GM19035 (cell line): ENCODE measurements around the gene CEACAM4.
"Not testable (repeated sequence)": the region's sequence is repeated elsewhere in the genome, so short reads cannot be mapped to it uniquely, and the experiment has no call there.

ENCODE experiments used
- ATAC-seq: cut with Tn5 transposase; IDR thresholded peaks from one replicate; pipeline ENCODE4 v1.9.1; 2021; ENCODE audit not compliant: unreplicated experiment

The CEACAM4 gene

GRCh38 chr19:41626877-41627276 is at the start of gene CEACAM4:
CEACAM4 (minus strand) TSS chr19:41627074; CDS start chr19:41626963, 111 bp downstream.
- ATAC-seq = no peak

DNA sequence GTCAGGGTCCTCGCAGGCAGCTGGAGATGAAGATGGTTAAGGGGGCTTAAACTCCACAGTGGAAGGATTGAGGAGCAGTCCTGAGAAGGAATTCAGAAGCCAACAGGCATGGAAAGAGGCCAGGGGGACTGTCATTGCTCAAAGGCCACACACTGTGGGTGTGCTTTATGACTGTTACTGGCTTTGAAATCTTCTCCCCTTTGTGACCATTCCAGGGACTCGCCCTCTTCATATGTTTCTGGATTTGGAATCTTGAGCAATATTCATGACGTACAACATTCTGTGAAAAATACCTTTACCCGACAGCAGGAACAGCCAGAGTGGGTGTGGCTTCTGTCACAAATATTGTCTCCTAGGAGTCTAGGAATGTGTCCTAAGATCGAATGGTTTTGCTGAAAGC is 44.6 kb upstream of the CEACAM4 start:
- ATAC-seq = no peak

DNA sequence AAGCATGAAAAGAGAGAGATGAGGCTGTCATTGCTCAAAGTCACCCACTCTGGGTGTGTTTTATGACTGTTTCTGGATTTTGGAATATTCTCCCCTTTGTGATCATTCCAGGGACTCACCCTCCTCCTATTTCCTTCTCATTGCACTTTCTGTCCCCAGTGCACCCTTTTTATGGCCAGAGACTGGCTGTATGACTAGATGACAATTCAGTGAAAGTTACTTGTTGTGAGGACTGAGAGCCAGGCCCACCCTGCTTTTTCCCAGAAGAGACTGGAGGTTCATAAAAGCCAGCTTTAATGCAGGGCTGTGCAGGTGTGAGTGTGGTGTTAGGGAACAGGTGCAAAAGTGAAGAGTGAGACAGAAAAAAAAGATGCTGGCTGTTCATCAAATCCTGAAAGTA is 43.9 kb upstream of the CEACAM4 start:
- ATAC-seq = no peak

DNA sequence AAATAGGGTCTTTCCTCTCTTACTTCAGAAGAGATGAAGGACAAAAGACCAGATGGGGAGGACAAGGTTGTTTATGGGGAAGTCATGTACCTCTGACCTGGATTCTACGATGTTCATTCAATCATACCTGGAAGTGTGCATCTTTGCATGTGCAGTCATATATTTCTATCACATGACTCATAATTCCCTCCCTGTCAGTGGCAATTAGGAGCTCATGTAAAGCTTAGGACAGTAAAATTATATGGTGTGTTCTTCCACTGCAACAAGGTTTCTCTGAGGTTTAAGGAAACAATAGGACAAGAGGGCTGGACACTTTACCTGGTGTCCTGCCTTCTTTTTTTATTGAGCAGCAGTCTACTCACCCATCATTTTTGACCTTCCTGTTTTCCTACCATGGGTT is 41.4 kb upstream of the CEACAM4 start:
- ATAC-seq = no peak

- ATAC-seq = no peak
Measured at GRCh38 chr19:41666075-41666474, 39.2 kb upstream of the CEACAM4 start.

GRCh38 chr19:41657157-41657556 is 30.3 kb upstream of the CEACAM4 start:
- ATAC-seq = no peak

DNA sequence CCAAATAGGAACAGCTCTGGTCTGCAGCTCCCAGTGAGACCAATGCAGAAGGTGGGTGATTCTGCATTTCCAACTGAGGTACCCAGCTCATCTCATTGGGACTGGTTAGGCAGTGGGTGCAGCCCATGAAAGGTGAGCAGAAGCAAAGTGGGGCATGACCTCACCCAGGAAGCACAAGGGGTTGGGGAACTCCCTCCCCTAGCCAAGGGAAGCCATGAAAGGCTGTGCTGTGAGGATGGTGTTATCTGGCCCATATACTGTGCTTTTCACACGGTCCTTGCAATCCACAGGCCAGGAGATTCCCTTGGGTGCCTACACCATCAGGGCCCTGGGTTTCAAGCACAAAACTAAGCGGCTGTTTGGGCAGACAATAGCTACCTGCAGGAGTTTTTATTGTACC is 29.9 kb upstream of the CEACAM4 start:
- not testable (repeated sequence) for ATAC-seq

- ATAC-seq = no peak
Measured at GRCh38 chr19:41652250-41652649, 25.4 kb upstream of the CEACAM4 start.

DNA sequence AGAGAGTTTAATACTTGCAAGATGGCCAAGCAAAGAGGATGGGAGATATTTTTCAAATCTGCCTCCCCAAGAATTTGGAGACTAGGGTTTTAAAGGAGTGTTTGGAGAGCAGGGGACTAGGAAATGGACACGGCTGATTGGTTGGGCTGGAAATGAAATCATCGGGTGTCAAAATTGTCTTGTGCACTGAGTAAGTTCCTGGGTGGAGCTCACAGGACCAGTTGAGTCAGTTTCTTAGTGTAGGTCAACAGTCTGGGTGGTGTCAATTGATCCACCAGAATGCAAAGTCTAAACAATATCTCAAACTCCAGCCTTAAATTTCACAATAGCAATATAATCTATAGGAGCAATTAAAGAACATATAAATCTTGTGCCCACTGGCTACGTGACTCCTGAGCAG is 23.0 kb upstream of the CEACAM4 start:
- no peak for ATAC-seq

GRCh38 chr19:41646589-41647204 is 19.8 kb upstream of the CEACAM4 start:
- ATAC-seq = no peak

DNA sequence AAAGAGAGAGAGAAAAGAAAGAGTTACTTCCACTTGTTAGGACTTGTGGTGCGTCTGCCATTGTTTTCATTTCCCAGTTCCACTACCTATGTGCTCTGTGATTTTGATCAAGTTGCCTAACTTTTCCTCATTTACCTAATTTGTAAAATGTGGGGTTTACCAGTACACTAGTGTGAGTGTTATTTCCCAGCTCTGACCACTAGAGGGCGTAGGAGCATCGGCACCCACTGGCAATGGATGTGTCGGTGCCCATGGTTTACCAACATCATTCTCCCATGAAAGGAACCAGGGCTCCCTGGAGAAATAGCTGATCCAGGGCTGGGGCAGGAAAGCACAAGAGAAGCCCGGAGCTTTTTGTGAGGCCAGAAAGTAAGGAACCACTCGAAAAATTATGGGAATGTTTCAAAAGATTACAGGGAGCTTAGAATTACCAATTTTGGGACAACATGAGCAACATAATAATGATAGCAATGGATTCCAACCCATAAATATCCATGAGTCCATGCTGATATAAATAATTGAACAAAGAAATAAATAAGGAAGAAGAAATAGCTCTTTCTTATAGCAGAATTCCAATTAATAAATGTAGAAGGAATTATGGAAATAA is 15.1 kb upstream of the CEACAM4 start:
- no peak for ATAC-seq

GRCh38 chr19:41638641-41639081 is 11.8 kb upstream of the CEACAM4 start:
- ATAC-seq = no peak

- no peak for ATAC-seq
Measured at GRCh38 chr19:41637484-41637883, 10.6 kb upstream of the CEACAM4 start.

- no peak for ATAC-seq
Measured at GRCh38 chr19:41627966-41628675, 1.2 kb upstream of the CEACAM4 start.

DNA sequence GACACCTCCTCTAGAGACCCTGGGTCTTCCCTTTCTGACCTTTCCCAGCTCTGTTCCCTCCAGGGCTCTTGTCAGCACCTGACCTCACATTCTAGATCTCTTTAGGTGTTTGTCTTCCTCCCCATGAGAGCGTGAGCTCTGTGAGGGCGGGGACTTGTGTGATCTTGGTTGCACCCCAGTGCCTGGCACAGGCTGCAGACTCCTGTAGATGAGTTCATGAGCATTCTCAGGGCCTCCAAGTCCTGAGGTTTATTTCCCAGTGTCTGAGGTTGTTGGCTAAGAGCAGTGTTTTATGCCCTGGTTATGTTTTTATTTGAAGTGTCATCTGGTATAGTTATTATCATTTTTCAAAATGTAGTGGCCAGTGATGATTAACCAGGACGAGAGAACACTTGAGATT is 596 bp downstream of the CEACAM4 start:
- ATAC-seq = no peak

- ATAC-seq = no peak
Measured at GRCh38 chr19:41624937-41625336, 1.9 kb downstream of the CEACAM4 start.

GRCh38 chr19:41624515-41624914 is 2.4 kb downstream of the CEACAM4 start:
- no peak for ATAC-seq

GRCh38 chr19:41623360-41623759 is 3.5 kb downstream of the CEACAM4 start:
- no peak for ATAC-seq

- no peak for ATAC-seq
Measured at GRCh38 chr19:41621654-41622053, 5.2 kb downstream of the CEACAM4 start.

- ATAC-seq = no peak
Measured at GRCh38 chr19:41621226-41621625, 5.6 kb downstream of the CEACAM4 start.

DNA sequence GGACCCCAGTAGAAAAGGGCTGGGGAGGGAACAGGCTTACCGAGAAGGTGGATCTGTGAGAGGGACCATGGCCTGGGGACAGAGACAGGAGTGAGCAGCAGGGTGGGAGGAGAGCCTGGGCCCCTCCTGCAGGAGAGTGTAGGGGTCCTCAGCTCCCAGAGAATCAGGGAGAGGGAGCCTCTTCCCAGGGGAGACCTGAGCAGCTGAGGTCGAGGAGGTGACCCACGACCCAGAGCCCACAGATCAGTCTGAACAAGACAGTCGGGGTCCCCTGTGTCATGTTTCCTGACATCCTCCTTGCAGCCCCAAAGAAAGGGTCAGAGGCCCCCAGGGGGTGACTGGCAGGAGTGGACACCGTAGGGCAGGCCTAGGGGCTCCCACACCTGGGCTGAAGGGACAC is 6.7 kb downstream of the CEACAM4 start:
- no peak for ATAC-seq

GRCh38 chr19:41619018-41619556 is 7.8 kb downstream of the CEACAM4 start:
- no peak for ATAC-seq
